Right cardiac atrium (tissue), 5 donors: Measurements from ENCODE around the gene SRC. TPM values are rescaled to one million over a fixed set of nuclear protein-coding genes. Genes with fewer than 3 reads are reported as not detected.

ENCODE experiments used
- ATAC-seq, 2 donors: fragments of 200-7000 bp; cut with Tn5 transposase; one replicate each; pipeline versions ENCODE4 v1.8.0 to v1.9.1; 2020; ENCODE audit warnings: moderate library complexity in 2 of 2, mild to moderate bottlenecking in 1 of 2
- DNase-seq, 3 donors: peaks; one replicate each; pipeline ENCODE4 v3.0.0-alpha.2; 2020
- H3K27ac ChIP-seq: one replicate; pipeline ENCODE4 v1.5.1; 2013; ENCODE audit warnings: mild to moderate bottlenecking, low read length, control low read depth, moderate library complexity
- H3K27me3 ChIP-seq: one replicate; pipeline ENCODE4 v1.6.1; 2013; ENCODE audit not compliant: control insufficient read depth, insufficient read depth
- H3K4me1 ChIP-seq: one replicate; pipeline ENCODE4 v1.6.1; 2013; ENCODE audit warnings: low read length; ENCODE audit not compliant: control insufficient read depth, insufficient read depth
- H3K4me3 ChIP-seq: one replicate; pipeline ENCODE4 v1.5.1; 2013; ENCODE audit warnings: low read length, control low read depth
- H3K9me3 ChIP-seq: one replicate; pipeline ENCODE4 v1.6.1; 2013; ENCODE audit warnings: low read length; ENCODE audit not compliant: control insufficient read depth
- WGBS: extraction: QIAGEN DNeasy Blood & Tissue Kit; methylation state at CpG from one replicate; pipeline ENCODE4 v1.1.7; 2013; 5-methylcytosine and 5-hydroxymethylcytosine counted together
- intact Hi-C, 4 donors: fragments of 100-400 bp; cut with DNase I; formaldehyde crosslinking; loops; one replicate each; pipeline versions ENCODE4 v1.11.0 to v1.14.0; 2022 to 2023
- polyA plus RNA-seq: library from polyadenylated mRNA; stranded (reverse); fragments of 200-250 nt; gene quantifications from one replicate; pipeline ENCODE4 v1.2.3, GENCODE V29; 2013
- total RNA-seq, 4 donors: library from RNA; stranded (reverse); fragmentation: NEBNext Ultra II Directional; extraction: Animal tissue kit (Norgen Biotek cat#: 25700); gene quantifications; one replicate each; pipeline ENCODE4 v1.2.1, GENCODE V29; 2021
- donor health status: healthy with polysubstance abuse.
- donor health status: DM: no; HTN: yes; CAD: no.
- donor health status: DM: no; HTN: no; CAD: no.
- donor health status: DM: no; HTN: yes; CAD: no; lungs with severe emphysema.
- donor health status: DM: yes; HTN: yes; CAD: no.

SRC gene
- total and polyA plus RNA-seq, 5 donors: 9.5 to 14.0 (median 13.1) TPM

DNA sequence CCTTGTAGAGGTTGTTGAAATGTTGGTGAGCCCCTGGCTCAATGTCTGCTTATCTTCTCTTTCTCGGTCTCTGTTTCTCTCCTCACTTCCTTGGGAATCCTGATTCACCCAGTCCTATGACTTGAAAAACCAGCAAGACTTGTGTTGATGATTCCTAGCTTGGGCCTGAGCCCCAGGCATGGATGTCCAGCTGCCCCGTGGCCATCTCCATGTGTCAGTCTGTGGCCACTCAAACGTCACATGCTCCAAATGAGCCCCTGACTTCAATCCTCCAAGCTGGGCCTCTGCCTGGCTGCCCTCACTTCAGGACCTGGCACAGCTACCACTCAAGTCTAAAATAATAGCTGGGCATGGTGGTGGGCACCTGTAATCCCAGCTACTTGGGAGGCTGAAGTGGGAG lies 81.0 kb downstream of the SRC start:
- H3K27ac ChIP-seq: no peak overlapping the region
- H3K27me3 ChIP-seq: no peaks in the 10 kb centered on the region
- ATAC-seq (no peak), DNase-seq (no peak)
- 67% methylated on average over 3 of the region's 3 CpGs for WGBS
- H3K9me3 ChIP-seq: no peaks in the 10 kb centered on the region
- no peak overlapping the region for H3K4me3 ChIP-seq
- intact Hi-C loops: no loop called here
- no peaks in the 10 kb centered on the region for H3K4me1 ChIP-seq

- Histone ChIP-seq H3K9me3 (no peaks in the 10 kb centered on the region), H3K27me3 (no peaks in the 10 kb centered on the region), H3K27ac (no peak overlapping the region), H3K4me1 (no peaks in the 10 kb centered on the region), H3K4me3 (no peak overlapping the region)
- no peak for DNase-seq
- ATAC-seq: no peak
- intact Hi-C loops: no loop called here
These were observed 84.1 kb downstream of the SRC start for GRCh38 chr20:37430044-37430443.

GRCh38 chr20:37430778-37431460 lies 85.0 kb downstream of the SRC start:
- intact Hi-C loops: no loop called here
- WGBS: 75% methylated on average over 7 of the region's 7 CpGs
- no peaks in the 10 kb centered on the region for H3K4me1 ChIP-seq
- no peaks in the 10 kb centered on the region for H3K9me3 ChIP-seq
- ATAC-seq (no peak), DNase-seq (no peak)
- no peak overlapping the region for H3K4me3 ChIP-seq
- no peaks in the 10 kb centered on the region for H3K27me3 ChIP-seq
- no peak overlapping the region for H3K27ac ChIP-seq

DNA sequence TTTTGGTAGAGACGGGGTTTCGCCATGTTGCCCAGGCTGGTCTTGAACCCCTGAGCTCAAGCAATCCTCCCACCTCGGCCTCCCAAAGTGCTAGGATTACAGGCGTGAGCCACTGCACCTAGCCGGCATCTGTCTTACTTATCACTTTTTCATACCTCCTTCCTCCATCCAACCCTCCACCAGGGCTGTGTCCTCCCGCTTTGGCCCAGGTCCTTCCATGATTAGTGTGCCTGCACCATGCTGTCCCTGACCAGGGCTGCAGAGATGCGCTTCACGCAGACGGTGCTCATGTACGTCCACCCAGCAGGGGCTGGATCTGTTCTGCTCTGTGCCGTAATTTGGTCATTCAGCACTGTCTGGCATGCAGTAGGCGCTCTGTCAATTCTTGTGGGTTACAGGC lies 85.8 kb downstream of the SRC start:
- WGBS: 92% methylated on average over 12 of the region's 12 CpGs
- Histone ChIP-seq H3K27ac (no peak overlapping the region), H3K4me1 (no peaks in the 10 kb centered on the region), H3K27me3 (no peaks in the 10 kb centered on the region), H3K4me3 (no peak overlapping the region), H3K9me3 (no peaks in the 10 kb centered on the region)
- ATAC-seq: no peak
- intact Hi-C loops: no loop called here
- no peak for DNase-seq

- Histone ChIP-seq H3K9me3 (no peaks in the 10 kb centered on the region), H3K4me3 (no peak overlapping the region), H3K27ac (no peak overlapping the region), H3K4me1 (no peaks in the 10 kb centered on the region), H3K27me3 (no peaks in the 10 kb centered on the region)
- intact Hi-C loops: no loop called here
- no peak for DNase-seq
- no peak for ATAC-seq
- WGBS: 87% methylated on average over 1 of the region's 1 CpG
These were observed 86.7 kb downstream of the SRC start for GRCh38 chr20:37432606-37433005.

DNA sequence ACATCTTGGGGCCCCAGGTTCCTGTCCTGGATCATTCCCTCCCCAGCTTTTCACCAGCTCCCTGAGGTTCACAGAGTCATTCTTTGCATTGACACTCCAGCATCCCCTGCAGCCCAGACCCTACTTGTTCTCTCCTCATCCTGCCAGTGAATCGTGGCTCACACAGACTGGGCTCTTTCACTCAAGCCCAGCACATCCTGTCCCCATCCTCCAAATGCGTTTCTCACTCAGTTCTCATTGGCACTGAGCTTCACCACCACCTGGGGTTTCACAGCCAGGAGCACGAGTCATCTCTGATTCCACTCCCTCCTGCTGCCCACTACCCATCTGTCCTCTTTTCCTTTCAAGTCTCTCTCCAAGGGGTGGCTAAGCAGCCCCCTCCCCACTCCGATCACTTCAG lies 89.7 kb downstream of the SRC start:
- DNase-seq (no peak), ATAC-seq (no peak)
- intact Hi-C loops: no loop called here
- H3K9me3 ChIP-seq: no peaks in the 10 kb centered on the region
- no peak overlapping the region for H3K27ac ChIP-seq
- WGBS: 43% methylated on average over 4 of the region's 4 CpGs
- H3K4me1 ChIP-seq: no peaks in the 10 kb centered on the region
- no peaks in the 10 kb centered on the region for H3K27me3 ChIP-seq
- no peak overlapping the region for H3K4me3 ChIP-seq

DNA sequence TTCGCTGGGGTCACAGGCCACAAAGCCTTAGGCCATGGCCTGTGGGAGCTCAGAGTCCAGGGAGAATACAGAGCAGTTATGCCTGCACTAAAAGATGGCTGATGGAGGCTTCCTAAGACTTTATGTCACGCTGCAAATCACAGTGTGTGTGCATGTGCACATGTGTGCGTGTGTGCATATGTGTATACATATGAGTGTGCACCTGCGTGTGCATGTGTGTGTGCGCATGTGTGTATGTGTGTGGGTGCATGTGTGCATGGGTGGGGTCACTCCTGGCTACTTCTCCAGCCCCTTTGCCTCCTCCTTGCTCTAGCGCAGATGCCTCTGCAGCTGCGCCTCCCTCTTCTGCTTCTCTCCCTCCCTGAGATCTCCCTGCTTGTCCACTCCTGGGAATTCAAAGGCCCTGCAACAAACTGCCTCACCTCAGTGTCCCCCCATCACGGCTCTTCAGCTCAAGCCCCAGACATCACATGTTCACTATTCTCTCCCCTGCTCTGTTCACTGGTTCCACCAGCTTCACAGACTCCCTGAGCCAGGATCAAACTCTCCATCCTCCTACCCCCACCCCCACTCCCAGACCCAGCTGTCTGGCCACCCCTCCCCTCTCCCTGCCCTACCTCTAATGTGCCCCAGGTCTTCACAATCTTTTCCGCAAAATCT lies 90.7 kb downstream of the SRC start:
- WGBS: 94% methylated on average over 9 of the region's 9 CpGs
- ATAC-seq (no peak), DNase-seq (no peak)
- intact Hi-C loops: no loop called here
- no peaks in the 10 kb centered on the region for H3K27me3 ChIP-seq
- H3K4me3 ChIP-seq: no peak overlapping the region
- no peaks in the 10 kb centered on the region for H3K4me1 ChIP-seq
- no peak overlapping the region for H3K27ac ChIP-seq
- H3K9me3 ChIP-seq: no peaks in the 10 kb centered on the region

DNA sequence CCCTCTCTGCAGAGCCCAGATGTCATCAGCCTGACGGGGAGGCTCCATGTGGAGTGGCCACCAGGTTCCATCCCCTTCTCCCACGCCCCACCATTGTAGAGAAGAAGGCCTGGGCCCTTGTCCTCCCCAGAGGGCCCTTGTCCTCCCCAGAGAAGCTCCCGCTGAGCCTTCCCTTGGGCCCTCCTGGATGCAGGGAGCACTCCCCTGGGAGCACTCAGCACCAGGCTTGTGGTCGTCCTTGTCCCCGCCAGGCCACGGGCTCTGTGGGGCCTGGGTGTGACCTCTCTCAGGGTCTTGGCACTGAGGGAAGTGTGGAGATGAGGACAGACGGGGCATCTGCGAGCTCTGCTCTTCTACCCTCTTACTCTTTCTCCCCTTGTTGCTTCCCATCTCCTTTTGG lies 91.7 kb downstream of the SRC start:
- intact Hi-C loops: no loop called here
- no peaks in the 10 kb centered on the region for H3K4me1 ChIP-seq
- 90% methylated on average over 8 of the region's 8 CpGs for WGBS

DNA sequence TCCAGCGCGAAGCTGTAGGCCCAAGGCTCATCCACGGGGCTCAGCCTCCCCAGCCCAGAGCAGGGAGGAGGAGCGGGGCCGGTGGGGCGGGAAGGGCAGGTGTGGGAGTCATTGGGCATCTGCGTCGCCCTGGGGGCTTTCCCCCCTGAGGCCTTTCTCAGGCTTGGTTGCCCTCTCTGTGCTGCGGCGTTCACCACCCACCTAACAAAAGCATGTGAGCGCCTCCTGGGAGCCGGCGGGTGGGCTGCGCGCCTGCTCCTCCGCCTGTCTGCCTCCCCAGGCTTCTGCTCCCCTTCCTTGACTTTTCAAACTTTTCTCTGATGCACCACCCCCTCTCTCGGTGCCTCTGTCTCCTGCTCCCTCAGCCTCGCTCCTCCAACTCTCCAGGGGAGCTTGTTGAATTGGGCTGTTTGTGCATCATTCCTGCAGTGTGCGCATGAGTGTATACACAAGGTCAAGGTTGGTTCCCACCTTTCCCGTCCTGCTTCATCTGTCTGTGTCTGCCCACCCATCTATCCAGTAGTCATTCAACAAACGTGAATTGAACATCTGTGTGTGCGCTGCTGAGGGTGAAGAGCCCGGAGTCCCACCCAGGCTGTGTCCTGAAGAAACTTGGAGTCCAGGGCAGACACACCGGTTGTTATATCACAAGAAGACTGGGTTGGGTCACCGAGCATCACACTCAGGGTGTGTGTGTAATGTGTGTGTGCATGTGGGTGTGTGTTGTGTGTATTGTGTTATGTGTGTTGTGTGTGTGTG lies 92.7 kb downstream of the SRC start:
- Histone ChIP-seq H3K27me3 (no peaks in the 10 kb centered on the region), H3K27ac (no peak overlapping the region), H3K4me1 (no peaks in the 10 kb centered on the region), H3K4me3 (no peak overlapping the region), H3K9me3 (no peaks in the 10 kb centered on the region)
- intact Hi-C loops: no loop called here
- DNase-seq: no peak
- ATAC-seq: no peak
- 81% methylated on average over 25 of the region's 25 CpGs for WGBS

More for the DNA sequence above, 91.7 kb downstream of the SRC start:
- ATAC-seq: no peak
- no peaks in the 10 kb centered on the region for H3K9me3 ChIP-seq
- H3K27me3 ChIP-seq: no peaks in the 10 kb centered on the region
- no peak overlapping the region for H3K4me3 ChIP-seq
- DNase-seq: no peak
- no peak overlapping the region for H3K27ac ChIP-seq

DNA sequence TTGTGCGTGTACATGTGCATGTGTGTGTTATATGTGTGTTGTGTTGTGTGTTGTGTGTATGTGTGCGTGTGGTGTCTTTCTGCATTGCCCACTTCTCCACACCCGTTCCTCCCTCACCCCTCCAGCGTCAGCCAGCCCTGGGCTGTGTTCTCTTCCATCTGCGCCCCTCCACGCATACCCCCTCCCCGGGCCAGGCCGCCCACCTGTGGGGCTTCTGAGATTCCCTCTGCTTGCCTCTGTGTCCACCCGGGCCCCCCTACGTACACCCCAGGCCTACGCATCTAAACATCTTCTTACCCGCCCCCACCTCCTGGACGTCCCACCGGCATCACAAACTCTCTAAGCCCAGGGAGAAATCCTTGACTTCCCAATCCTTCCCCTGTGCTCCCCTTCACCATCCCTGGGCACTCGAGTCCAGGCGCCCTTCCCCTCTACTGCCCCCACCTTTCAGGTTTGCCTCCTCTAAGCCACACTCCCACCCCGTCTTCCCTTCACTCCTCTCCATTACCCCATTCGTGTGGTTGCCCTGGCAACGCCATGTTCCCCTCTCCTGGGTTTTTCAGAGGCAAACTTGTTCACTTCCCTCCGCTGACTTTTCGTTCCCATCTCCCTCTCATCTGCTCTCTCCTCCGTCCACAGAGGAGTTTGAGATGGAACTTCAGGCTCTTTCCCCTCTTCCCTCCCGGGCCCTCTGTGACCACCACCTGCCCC lies 93.4 kb downstream of the SRC start:
- ATAC-seq (no peak), DNase-seq (no peak)
- Histone ChIP-seq H3K27me3 (no peaks in the 10 kb centered on the region), H3K9me3 (no peaks in the 10 kb centered on the region), H3K4me3 (no peak overlapping the region), H3K4me1 (no peaks in the 10 kb centered on the region), H3K27ac (no peak overlapping the region)
- intact Hi-C loops: no loop called here
- WGBS: 76% methylated on average over 23 of the region's 23 CpGs

DNA sequence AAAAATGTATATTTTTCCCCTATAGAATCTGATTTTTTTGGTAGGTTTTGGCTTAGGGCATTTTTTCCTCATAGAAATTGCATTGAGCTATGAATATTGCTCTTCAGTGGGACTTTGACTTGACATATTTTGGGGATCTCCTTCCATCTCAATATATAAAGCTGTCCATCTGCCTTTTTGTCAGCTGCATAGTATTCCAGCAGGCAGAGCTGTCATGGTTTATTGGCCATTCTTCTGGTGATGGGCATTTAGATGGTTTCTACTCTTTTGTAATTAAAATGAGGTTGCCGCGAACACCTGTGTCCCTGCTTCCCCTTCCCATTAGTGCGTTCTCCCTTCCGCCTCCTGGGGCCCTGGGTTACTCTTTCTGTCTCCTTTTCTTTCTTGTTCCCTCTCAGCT lies 95.1 kb downstream of the SRC start:
- DNase-seq (no peak), ATAC-seq (no peak)
- no peak overlapping the region for H3K27ac ChIP-seq
- H3K9me3 ChIP-seq: no peaks in the 10 kb centered on the region
- no peaks in the 10 kb centered on the region for H3K4me1 ChIP-seq
- no peaks in the 10 kb centered on the region for H3K27me3 ChIP-seq
- intact Hi-C loops: no loop called here
- WGBS: 93% methylated on average over 4 of the region's 4 CpGs
- H3K4me3 ChIP-seq: no peak overlapping the region
